Measurements from ENCODE around the gene GBX2.

The GBX2 gene

GRCh38 chr2:236168110-236169080 is at the start of gene GBX2:
Gene GBX2 (minus strand): TSS chr2:236168386. CDS start chr2:236167971, 415 bp downstream.
- no peak for ATAC-seq

- no peak for ATAC-seq
Measured at GRCh38 chr2:236217926-236218325, 49.7 kb upstream of the GBX2 start.

GRCh38 chr2:236216711-236217110 is 48.5 kb upstream of the GBX2 start:
- no peak for ATAC-seq

GRCh38 chr2:236215761-236216333 is 47.7 kb upstream of the GBX2 start:
- ATAC-seq, result no peak

DNA sequence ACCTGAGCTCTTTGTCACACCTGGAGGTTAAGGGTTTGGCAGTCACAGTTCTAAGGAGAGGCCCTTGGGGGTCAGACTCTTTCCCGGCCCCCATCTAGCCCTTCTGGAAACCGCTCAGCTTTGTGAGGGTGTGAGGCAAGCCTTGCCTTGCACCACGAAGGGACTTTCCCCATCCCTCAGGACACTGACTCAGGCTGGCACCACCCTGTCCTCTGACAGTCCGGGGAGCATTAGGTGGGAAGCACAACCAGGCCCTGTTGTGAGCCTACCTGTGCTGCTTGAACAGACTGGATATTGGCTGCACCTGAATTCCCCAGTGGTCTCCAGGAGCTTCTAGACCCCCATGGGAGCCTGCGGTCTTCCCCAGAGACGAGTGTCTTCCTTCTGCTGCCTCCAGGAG is 47.0 kb upstream of the GBX2 start:
- ATAC-seq, result no peak

DNA sequence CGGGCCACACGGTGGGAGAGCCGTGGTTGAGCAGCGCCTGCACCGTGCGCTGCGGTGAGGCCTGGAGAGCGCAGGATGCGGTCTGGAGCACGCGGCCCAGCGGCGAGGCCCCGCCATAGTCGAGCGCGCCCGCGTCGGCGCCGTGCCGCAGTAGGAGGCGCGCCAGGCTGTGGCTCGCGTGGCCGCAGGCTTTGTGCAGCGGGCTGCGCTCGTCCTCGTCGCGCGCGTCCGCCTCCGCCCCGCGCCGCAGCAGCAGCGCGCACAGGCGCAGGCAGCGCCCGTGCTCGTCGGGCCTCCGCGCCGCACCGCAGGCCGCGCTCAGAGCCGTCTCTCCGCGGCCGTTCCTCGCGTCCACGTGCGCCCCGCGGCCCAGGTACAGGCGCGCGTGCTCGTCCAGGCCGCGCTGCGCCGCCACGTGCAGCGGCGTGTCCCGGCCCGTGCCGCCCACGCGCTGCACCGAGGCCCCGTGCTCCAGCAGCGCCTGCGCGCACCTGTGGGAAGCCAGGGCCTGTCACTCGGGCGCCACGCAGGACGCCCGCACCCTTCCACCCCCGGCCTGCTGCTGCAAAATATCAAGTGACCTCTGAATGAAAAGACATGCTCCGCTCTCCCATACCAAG is 46.3 kb upstream of the GBX2 start:
- ATAC-seq, result no peak

DNA sequence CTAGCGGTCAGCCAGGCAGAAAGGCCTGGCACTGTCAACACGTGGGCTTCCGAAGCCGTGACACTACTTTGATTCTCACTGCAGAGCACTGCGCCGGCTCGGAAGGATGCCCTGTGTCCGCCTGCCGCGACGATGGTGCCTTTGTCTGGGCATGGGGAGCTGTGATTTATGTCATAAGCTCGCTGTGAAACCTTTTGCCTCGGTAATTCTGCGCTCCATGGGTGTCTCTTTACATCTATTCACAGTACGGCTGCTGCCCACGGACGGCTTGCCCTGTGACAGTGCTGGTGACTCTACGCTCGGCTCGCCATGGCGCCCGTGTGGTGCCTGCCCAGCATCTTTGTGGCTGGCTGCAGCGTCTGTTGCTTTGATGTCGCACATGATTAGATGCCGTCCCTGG is 43.1 kb upstream of the GBX2 start:
- no peak for ATAC-seq

- no peak for ATAC-seq
Measured at GRCh38 chr2:236210536-236210935, 42.4 kb upstream of the GBX2 start.

GRCh38 chr2:236209996-236210395 is 41.8 kb upstream of the GBX2 start:
- ATAC-seq, result no peak

GRCh38 chr2:236209535-236209934 is 41.3 kb upstream of the GBX2 start:
- no peak for ATAC-seq

DNA sequence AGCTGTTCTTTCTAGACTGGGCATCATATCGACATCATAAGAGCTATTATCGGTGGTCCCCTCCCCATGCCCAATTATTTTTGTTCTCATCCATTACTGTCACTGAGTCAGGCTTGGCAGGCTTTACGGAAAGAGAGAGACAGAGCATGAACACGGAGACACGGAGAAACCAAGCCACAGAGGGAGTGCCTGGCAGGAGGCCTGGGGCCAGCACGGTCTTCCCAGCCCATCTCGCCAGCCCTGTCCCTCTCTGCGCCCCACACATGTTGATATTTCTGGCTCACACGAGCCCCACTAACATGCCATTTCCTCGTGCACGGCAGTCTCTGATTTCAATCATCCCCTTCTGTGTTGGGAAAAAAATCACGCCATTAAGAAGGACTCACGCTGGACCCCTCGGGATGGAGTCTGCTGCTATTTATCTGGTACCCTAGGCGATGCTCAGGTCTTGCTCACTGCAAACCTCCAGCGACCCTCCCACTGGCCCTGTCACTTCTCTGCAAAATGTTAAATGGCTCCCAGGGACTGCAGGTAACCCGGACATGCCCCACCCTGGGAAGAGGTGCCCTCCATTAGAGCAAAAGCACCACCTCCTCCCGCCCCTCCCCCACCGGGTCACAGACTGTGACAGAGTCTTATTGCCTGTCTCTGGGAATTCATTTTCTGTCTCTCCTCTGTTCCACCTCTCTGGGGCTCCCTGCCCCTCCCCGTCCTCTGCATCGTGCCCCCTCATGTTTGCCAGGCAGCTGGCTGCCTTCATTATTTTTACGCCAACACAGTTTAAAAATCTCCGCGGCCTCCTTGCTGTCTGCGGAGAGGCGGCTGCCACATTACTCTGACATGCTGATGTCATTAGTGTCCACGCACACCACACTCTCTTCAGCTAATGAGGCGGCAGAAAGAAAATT is 40.1 kb upstream of the GBX2 start:
- ATAC-seq, result no peak

GRCh38 chr2:236207472-236207871 is 39.3 kb upstream of the GBX2 start:
- ATAC-seq, result no peak

- ATAC-seq, result no peak
Measured at GRCh38 chr2:236205867-236206645, 37.9 kb upstream of the GBX2 start.

- ATAC-seq, result no peak
Measured at GRCh38 chr2:236204953-236205352, 36.8 kb upstream of the GBX2 start.

- ATAC-seq, result no peak
Measured at GRCh38 chr2:236200378-236200777, 32.2 kb upstream of the GBX2 start.

GRCh38 chr2:236196366-236196765 is 28.2 kb upstream of the GBX2 start:
- no peak for ATAC-seq

DNA sequence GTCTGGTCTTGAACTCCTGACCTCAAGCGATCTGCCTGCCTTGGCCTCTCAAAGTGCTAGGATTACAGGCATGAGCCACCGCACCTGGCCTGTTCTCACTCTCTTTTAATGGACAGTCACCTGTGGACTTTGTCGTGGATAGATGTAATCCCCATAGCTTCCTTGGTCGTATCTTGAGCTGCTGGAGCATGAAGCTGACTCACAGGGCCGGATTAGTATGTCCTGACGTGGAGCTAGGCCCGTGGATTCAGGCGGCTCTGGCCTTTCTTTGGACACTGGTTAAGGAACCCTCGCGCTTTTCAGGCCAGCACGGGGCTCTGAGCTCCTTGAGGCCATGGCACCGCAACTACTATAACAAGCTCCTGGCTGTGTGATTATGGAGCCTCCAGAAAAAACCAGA is 27.5 kb upstream of the GBX2 start:
- no peak for ATAC-seq

DNA sequence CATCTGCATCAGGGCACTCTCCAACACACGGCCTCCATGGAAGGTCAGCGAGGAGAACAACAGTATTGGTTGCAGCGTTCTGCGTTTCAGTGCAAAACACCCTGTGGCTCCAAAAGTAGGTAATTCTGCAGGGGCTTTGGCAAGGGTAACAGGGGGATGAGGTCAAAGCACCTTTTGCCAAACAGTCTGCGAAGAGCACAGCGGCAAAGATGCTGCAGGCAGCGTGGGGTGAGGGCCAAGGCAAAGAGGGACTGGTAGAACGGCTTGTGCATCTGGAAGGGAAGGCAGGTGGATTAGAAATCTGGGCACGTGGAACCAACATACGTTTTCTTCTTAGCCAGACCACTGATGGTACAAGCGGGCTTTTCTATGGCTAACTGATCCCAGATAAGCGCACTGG is 26.6 kb upstream of the GBX2 start:
- no peak for ATAC-seq

- no peak for ATAC-seq
Measured at GRCh38 chr2:236193026-236193425, 24.8 kb upstream of the GBX2 start.

GRCh38 chr2:236190674-236191073 is 22.5 kb upstream of the GBX2 start:
- no peak for ATAC-seq

DNA sequence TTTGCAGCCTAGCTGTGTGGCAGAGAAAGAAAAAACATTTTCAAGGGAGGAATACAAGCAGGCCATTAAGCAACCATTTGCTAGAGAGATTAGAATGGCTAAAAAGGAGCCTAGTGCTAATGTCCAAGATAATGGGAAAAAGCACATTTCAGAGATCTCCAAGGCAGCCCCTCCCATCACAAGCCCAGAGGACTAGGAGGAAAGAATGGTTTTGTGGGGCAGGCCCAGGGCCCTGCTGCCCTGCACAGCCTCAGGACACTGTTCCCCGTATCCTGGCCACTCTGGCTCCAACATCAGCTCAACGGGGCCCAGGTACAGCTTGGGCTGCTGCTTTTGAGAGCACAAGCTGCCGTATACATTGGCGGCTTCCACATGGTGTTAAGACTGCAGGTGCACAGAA is 16.5 kb upstream of the GBX2 start:
- no peak for ATAC-seq

Data from activated CD4-positive, CD25-positive, alpha-beta regulatory T cell treated with anti-CD3 and anti-CD28 coated beads, Interleukin-2, amount 50 U/mL, for 24 hours (primary cell).